Tibial nerve (tissue), 4 donors: ENCODE results near the gene TRIM17.

Experiments used
- CTCF ChIP-seq, 5 experiments: fragments of 200-600 bp in 3 of 5; fragments of 450-650 bp in 2 of 5; sonication (generic) in 3 of 5; IDR thresholded peaks; one replicate each; pipeline ENCODE4 v1.5.1; 2016 to 2019; ENCODE audit warnings: antibody characterized with exemption in 5 of 5, mild to moderate bottlenecking in 3 of 5, moderate library complexity in 2 of 5
- EP300 ChIP-seq, 2 donors: sonication (generic); formaldehyde crosslinking; IDR thresholded peaks; one replicate each; pipeline ENCODE4 v1.6.1; 2017; ENCODE audit warnings: antibody characterized with exemption in 2 of 2, mild to moderate bottlenecking in 1 of 2
- POLR2A ChIP-seq, 2 donors: fragments of 450-650 bp; IDR thresholded peaks; one replicate each; pipeline ENCODE4 v1.6.1; 2017; ENCODE audit warnings: antibody characterized with exemption in 2 of 2, mild to moderate bottlenecking in 2 of 2, moderate library complexity in 2 of 2

GRCh38 chr1:228393811-228394570 lies 22.7 kb downstream of the TRIM17 start:
- TF ChIP-seq CTCF (IDR thresholded peaks at IDR 0.05) (no peak), POLR2A (IDR thresholded peaks at IDR 0.05) (no peak), EP300 (IDR thresholded peaks at IDR 0.05) (no peak)
